ENCODE data around the gene GBX2.

GBX2 gene

DNA sequence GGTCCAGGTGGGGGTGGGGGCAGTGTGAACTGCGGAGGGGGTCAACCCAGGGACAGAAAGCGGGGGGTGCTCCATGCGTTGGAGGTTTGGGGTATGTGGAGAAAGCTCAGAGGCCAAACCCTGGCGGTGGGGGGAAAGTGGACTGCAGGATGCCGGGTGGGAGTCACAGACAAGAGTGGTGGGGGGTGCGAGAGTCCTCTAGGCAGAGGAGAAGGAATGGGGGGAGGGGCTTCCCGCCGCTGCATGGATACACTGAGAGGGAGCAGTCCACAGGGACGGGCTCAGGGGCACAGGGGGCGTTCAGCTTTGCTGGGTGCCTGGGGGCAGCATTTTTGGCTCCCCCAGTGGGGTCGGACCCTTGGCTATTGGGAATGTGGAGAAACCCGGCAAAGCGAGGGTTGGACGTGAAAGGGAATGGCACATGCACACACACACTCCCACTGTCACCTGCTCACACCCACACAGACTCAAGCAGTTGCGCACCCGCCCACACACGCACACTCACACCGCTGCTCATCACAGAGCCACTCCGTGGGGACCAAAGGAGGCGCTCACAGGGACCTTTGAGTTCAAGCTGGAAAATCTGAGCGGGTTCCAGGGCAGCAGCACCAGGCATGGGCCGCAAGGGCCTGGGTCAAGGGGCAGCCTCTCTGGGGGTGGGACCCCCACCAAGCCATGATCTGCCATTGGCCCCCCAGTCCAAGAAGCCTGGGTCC lies 7.7 kb downstream of the GBX2 start:
- peaks cover 55 to 63% of the 10 kb centered on the region in 2 donors for H3K27me3 ChIP-seq (ENCODE audit: control insufficient read depth in 1 of 2, insufficient read depth in 2 of 2, low read length in 2 of 2)
- no peaks in the 10 kb centered on the region for H3K9me3 ChIP-seq (ENCODE audit: control insufficient read depth in 2 of 2, low read length in 2 of 2)
- H3K36me3 ChIP-seq (ENCODE audit: control insufficient read depth in 2 of 2, insufficient read depth in 2 of 2, low read length in 2 of 2), result no peaks in the 10 kb centered on the region
- peaks cover 17% of the 10 kb centered on the region for H3K4me1 ChIP-seq (ENCODE audit: control insufficient read depth, insufficient read depth, low read length)
- H3K9ac ChIP-seq (ENCODE audit: low read length in 2 of 2), result no peak overlapping the region
- no peak overlapping the region for H3K4me3 ChIP-seq (ENCODE audit: low read length in 2 of 2)
- no peak overlapping the region for H3K27ac ChIP-seq (ENCODE audit: low read length)

DNA sequence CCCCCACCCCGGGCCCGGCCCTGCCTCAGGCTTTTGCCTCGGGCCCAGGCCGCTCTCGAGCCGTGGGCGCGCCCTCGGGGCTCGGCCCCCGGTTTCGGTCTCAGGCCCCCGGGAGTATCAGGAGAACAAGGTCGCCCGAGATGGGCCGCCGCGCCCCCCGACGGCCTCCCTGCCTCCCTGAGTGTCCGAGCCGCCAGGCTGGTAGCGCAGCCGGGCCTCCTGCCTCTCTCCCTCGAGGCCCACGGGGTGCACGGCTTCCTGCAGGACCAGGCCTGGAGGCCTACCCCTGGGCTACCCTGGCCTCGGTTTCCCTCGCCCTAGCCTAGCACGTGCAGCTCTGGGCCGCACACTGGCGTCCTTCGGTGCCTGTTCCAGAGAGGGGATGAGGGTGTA lies 8.4 kb downstream of the GBX2 start:
- Histone ChIP-seq H3K4me1 (ENCODE audit: control insufficient read depth, insufficient read depth, low read length) (peaks cover 14% of the 10 kb centered on the region), H3K27me3 (ENCODE audit: control insufficient read depth in 1 of 2, insufficient read depth in 2 of 2, low read length in 2 of 2) (peaks cover 50 to 55% of the 10 kb centered on the region in 2 donors), H3K4me3 (ENCODE audit: low read length in 2 of 2) (no peak overlapping the region), H3K27ac (ENCODE audit: low read length) (no peak overlapping the region), H3K9me3 (ENCODE audit: control insufficient read depth in 2 of 2, low read length in 2 of 2) (no peaks in the 10 kb centered on the region), H3K36me3 (ENCODE audit: control insufficient read depth in 2 of 2, insufficient read depth in 2 of 2, low read length in 2 of 2) (no peaks in the 10 kb centered on the region), H3K9ac (ENCODE audit: low read length in 2 of 2) (no peak overlapping the region)

DNA sequence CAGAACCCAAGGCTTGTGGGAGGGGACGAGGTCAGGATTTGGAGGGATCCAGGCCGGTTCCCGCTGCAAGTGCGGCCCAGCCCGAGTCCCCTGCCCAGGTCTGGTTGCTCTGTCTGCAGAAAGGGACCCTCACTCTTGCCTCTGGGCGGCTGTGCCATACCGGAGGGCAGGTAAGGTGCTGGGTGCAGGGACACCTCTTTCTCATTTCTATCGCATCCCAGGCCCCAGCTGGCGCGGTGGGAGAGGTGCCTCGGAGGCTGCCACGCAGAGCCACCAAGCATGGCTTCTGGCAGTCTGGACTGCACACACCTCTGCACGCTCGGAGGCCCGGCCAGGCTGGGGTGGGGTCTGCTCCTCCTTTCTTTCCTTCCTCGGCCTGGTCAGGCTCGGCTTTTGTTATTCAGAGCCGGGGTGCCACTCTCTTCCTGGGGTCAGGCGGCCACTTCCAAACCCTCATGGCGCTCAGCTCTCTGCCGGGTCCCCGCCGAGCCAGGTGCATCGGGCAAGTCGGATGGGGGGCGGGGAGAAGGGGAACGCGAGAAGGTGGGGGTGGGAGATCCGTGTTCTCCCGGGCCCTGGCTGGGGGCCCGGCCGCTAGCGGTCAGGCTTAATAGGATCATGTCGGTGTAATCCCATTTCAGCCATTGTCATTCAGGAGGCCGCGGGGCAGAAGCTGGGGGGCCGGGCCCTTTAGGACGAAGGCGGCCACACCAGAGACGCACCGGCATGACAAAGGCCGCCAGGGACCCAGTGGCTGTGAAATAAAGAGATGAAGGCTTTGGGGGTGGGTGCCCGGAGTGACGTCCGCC lies 9.0 kb downstream of the GBX2 start:
- H3K9me3 ChIP-seq (ENCODE audit: control insufficient read depth in 2 of 2, low read length in 2 of 2), result no peaks in the 10 kb centered on the region
- H3K27me3 ChIP-seq (ENCODE audit: control insufficient read depth in 1 of 2, insufficient read depth in 2 of 2, low read length in 2 of 2), result peaks cover 45 to 49% of the 10 kb centered on the region in 2 donors
- H3K36me3 ChIP-seq (ENCODE audit: control insufficient read depth in 2 of 2, insufficient read depth in 2 of 2, low read length in 2 of 2), result no peaks in the 10 kb centered on the region
- no peak overlapping the region for H3K27ac ChIP-seq (ENCODE audit: low read length)
- peaks cover 8% of the 10 kb centered on the region for H3K4me1 ChIP-seq (ENCODE audit: control insufficient read depth, insufficient read depth, low read length)
- H3K9ac ChIP-seq (ENCODE audit: low read length in 2 of 2), result no peak overlapping the region
- H3K4me3 ChIP-seq (ENCODE audit: low read length in 2 of 2), result no peak overlapping the region

GRCh38 chr2:236157815-236158498 lies 10.2 kb downstream of the GBX2 start:
- H3K4me1 ChIP-seq (ENCODE audit: control insufficient read depth, insufficient read depth, low read length), result no peaks in the 10 kb centered on the region
- H3K4me3 ChIP-seq (ENCODE audit: low read length in 2 of 2), result no peak overlapping the region
- no peak overlapping the region for H3K9ac ChIP-seq (ENCODE audit: low read length in 2 of 2)
- H3K36me3 ChIP-seq (ENCODE audit: control insufficient read depth in 2 of 2, insufficient read depth in 2 of 2, low read length in 2 of 2), result no peaks in the 10 kb centered on the region
- H3K27me3 ChIP-seq (ENCODE audit: control insufficient read depth in 1 of 2, insufficient read depth in 2 of 2, low read length in 2 of 2), result peaks cover 37 to 41% of the 10 kb centered on the region in 2 donors
- H3K9me3 ChIP-seq (ENCODE audit: control insufficient read depth in 2 of 2, low read length in 2 of 2), result peaks cover 0 to 7% of the 10 kb centered on the region in 2 donors
- H3K27ac ChIP-seq (ENCODE audit: low read length), result no peak overlapping the region

- Histone ChIP-seq H3K27ac (ENCODE audit: low read length) (no peak overlapping the region), H3K4me3 (ENCODE audit: low read length in 2 of 2) (no peak overlapping the region), H3K9me3 (ENCODE audit: control insufficient read depth in 2 of 2, low read length in 2 of 2) (peaks cover 3 to 7% of the 10 kb centered on the region in 2 donors), H3K4me1 (ENCODE audit: control insufficient read depth, insufficient read depth, low read length) (no peaks in the 10 kb centered on the region), H3K36me3 (ENCODE audit: control insufficient read depth in 2 of 2, insufficient read depth in 2 of 2, low read length in 2 of 2) (no peaks in the 10 kb centered on the region), H3K9ac (ENCODE audit: low read length in 2 of 2) (no peak overlapping the region), H3K27me3 (ENCODE audit: control insufficient read depth in 1 of 2, insufficient read depth in 2 of 2, low read length in 2 of 2) (peaks cover 31 to 38% of the 10 kb centered on the region in 2 donors)
These were observed 10.8 kb downstream of the GBX2 start for GRCh38 chr2:236157366-236157765.

DNA sequence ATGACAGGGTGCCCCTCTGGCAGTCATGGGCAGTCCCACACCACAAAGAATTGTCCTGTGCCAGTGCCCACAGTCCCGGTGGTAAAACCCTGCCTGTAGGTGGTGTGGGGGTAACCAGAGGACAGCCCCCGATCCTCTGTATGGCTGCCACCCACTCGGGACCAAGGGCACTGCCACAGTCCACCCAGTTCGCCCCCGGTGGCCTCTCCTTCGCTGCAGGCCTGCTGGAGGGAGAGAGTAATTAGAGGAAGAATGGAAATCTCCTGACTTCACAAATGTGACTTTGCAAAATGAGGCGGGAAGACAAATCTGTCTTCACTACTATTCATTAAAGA lies 11.4 kb downstream of the GBX2 start:
- no peak overlapping the region for H3K9ac ChIP-seq (ENCODE audit: low read length in 2 of 2)
- no peaks in the 10 kb centered on the region for H3K36me3 ChIP-seq (ENCODE audit: control insufficient read depth in 2 of 2, insufficient read depth in 2 of 2, low read length in 2 of 2)
- peaks cover 26 to 32% of the 10 kb centered on the region in 2 donors for H3K27me3 ChIP-seq (ENCODE audit: control insufficient read depth in 1 of 2, insufficient read depth in 2 of 2, low read length in 2 of 2)
- no peak overlapping the region for H3K27ac ChIP-seq (ENCODE audit: low read length)
- no peak overlapping the region for H3K4me3 ChIP-seq (ENCODE audit: low read length in 2 of 2)
- peaks cover 5 to 7% of the 10 kb centered on the region in 2 donors for H3K9me3 ChIP-seq (ENCODE audit: control insufficient read depth in 2 of 2, low read length in 2 of 2)
- H3K4me1 ChIP-seq (ENCODE audit: control insufficient read depth, insufficient read depth, low read length), result no peaks in the 10 kb centered on the region

DNA sequence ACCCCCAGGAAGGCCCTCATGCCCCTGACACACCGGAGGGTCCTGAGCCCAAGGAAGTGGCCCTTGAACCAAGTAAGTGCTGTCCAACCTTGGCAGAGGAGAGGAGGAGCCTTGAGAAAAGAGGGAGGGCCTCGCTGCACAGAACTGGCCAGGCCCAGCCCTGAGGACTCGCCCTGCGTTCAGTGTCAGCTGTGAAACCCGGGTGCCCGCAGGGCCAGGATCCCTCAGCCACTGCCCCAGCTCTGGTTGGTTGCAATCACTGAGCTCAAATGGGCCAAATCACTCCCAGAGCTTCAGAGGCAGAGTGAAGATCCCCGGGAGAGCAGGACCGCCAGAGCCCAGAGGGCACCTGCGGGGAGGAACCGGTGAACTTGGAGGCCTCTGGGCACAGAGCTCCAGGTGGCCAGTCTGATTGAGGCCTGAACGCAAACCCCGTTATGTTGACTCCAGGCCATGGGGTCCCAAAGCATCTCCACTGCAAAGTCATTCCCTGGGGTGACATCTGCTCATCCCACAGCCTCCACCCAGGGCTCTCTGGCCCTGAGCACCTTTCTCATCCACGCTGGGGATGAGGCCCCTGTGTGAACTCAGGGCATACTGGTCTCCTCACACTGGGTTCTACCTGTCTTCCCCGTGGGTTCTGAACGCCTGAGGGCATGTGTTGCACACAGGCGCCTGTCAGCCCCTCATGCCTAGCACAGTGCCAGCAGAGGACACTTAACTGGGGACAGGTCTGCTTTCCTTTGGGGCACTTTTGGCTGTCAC lies 11.9 kb downstream of the GBX2 start:
- H3K27ac ChIP-seq (ENCODE audit: low read length), result no peak overlapping the region
- no peaks in the 10 kb centered on the region for H3K4me1 ChIP-seq (ENCODE audit: control insufficient read depth, insufficient read depth, low read length)
- H3K27me3 ChIP-seq (ENCODE audit: control insufficient read depth in 1 of 2, insufficient read depth in 2 of 2, low read length in 2 of 2), result peaks cover 20 to 27% of the 10 kb centered on the region in 2 donors

GRCh38 chr2:236155406-236155805 lies 12.8 kb downstream of the GBX2 start:
- Histone ChIP-seq H3K4me1 (ENCODE audit: control insufficient read depth, insufficient read depth, low read length) (no peaks in the 10 kb centered on the region), H3K9me3 (ENCODE audit: control insufficient read depth in 2 of 2, low read length in 2 of 2) (peaks cover 8 to 10% of the 10 kb centered on the region in 2 donors), H3K4me3 (ENCODE audit: low read length in 2 of 2) (no peak overlapping the region), H3K36me3 (ENCODE audit: control insufficient read depth in 2 of 2, insufficient read depth in 2 of 2, low read length in 2 of 2) (no peaks in the 10 kb centered on the region), H3K9ac (ENCODE audit: low read length in 2 of 2) (no peak overlapping the region), H3K27me3 (ENCODE audit: control insufficient read depth in 1 of 2, insufficient read depth in 2 of 2, low read length in 2 of 2) (peaks cover 12 to 18% of the 10 kb centered on the region in 2 donors), H3K27ac (ENCODE audit: low read length) (no peak overlapping the region)

More for the DNA sequence above, 11.9 kb downstream of the GBX2 start:
- H3K9me3 ChIP-seq (ENCODE audit: control insufficient read depth in 2 of 2, low read length in 2 of 2), result peaks cover 5 to 7% of the 10 kb centered on the region in 2 donors
- H3K36me3 ChIP-seq (ENCODE audit: control insufficient read depth in 2 of 2, insufficient read depth in 2 of 2, low read length in 2 of 2), result no peaks in the 10 kb centered on the region
- no peak overlapping the region for H3K9ac ChIP-seq (ENCODE audit: low read length in 2 of 2)
- H3K4me3 ChIP-seq (ENCODE audit: low read length in 2 of 2), result no peak overlapping the region

GRCh38 chr2:236146436-236146835 lies 21.8 kb downstream of the GBX2 start:
- Histone ChIP-seq H3K36me3 (ENCODE audit: control insufficient read depth in 2 of 2, insufficient read depth in 2 of 2, low read length in 2 of 2) (no peaks in the 10 kb centered on the region), H3K4me1 (ENCODE audit: control insufficient read depth, insufficient read depth, low read length) (no peaks in the 10 kb centered on the region), H3K27me3 (ENCODE audit: control insufficient read depth in 1 of 2, insufficient read depth in 2 of 2, low read length in 2 of 2) (peaks cover 0 to 15% of the 10 kb centered on the region in 2 donors), H3K27ac (ENCODE audit: low read length) (no peak overlapping the region), H3K9ac (ENCODE audit: low read length in 2 of 2) (no peak overlapping the region), H3K9me3 (ENCODE audit: control insufficient read depth in 2 of 2, low read length in 2 of 2) (peaks cover 4 to 9% of the 10 kb centered on the region in 2 donors), H3K4me3 (ENCODE audit: low read length in 2 of 2) (no peak overlapping the region)

GRCh38 chr2:236143811-236144210 lies 24.4 kb downstream of the GBX2 start:
- no peak overlapping the region for H3K4me3 ChIP-seq (ENCODE audit: low read length in 2 of 2)
- H3K27ac ChIP-seq (ENCODE audit: low read length), result no peak overlapping the region
- H3K4me1 ChIP-seq (ENCODE audit: control insufficient read depth, insufficient read depth, low read length), result no peaks in the 10 kb centered on the region
- peaks cover 0 to 23% of the 10 kb centered on the region in 2 donors for H3K27me3 ChIP-seq (ENCODE audit: control insufficient read depth in 1 of 2, insufficient read depth in 2 of 2, low read length in 2 of 2)
- H3K9ac ChIP-seq (ENCODE audit: low read length in 2 of 2), result no peak overlapping the region
- H3K9me3 ChIP-seq (ENCODE audit: control insufficient read depth in 2 of 2, low read length in 2 of 2), result peaks cover 0 to 5% of the 10 kb centered on the region in 2 donors
- no peaks in the 10 kb centered on the region for H3K36me3 ChIP-seq (ENCODE audit: control insufficient read depth in 2 of 2, insufficient read depth in 2 of 2, low read length in 2 of 2)

All from stomach smooth muscle (tissue), 2 donors.